Stimulated activated CD8-positive, alpha-beta memory T cell treated with anti-CD3 and anti-CD28 coated beads, Interleukin-4, amount 100 ng/mL, for 1 hour (primary cell): ENCODE results near the gene ARHGAP20.

Experiments used
- DNase-seq, 2 donors: peaks; one replicate each; pipeline ENCODE4 v3.0.0-alpha.2; 2020; ENCODE audit warnings: low read depth in 2 of 2, low spot score in 1 of 2

ARHGAP20 gene

GRCh38 chr11:110527146-110527545 is 185.1 kb downstream of the ARHGAP20 start:
- DNase-seq = no peak
